ENCODE measurements around the gene GUCA1A. TPM values are rescaled to one million over a fixed set of nuclear protein-coding genes. Genes with fewer than 3 reads are reported as not detected.
"Not testable (repeated sequence)": the region's sequence is repeated elsewhere in the genome, so short reads cannot be mapped to it uniquely, and the experiment has no call there.

The GUCA1A gene
- total RNA-seq, 2 experiments from 2014 or later: not detected

DNA sequence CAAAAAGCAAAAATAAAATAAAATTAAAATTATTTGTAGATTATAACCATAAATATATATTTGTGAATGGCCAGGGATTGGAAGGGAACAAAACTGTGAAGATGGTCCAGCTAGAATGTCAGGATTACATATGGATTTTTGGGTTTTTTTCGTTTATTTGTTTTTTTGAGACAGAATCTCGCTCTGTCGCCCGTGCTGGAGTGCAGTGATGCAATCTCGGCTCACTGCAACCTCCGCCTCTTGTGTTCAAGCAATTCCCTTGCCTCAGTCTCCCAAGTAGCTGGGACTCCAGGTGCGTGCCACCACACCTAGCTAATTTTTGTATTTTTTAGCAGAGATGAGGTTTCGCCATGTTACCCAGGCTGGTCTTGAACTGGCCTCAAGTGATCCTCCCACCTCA, 22.9 kb upstream of the GUCA1A start:
- Histone ChIP-seq H3K4me1 (ENCODE audit: insufficient read depth, low read length, poor library complexity, severe bottlenecking) (no peaks in the 10 kb centered on the region), H3K4me3 (ENCODE audit: low read depth, low read length, poor library complexity, severe bottlenecking) (no peak overlapping the region), H3K79me2 (ENCODE audit: insufficient read depth, low read depth, low read length) (no peaks in the 10 kb centered on the region), H3K36me3 (ENCODE audit: insufficient read depth, low read length) (no peaks in the 10 kb centered on the region), H3K27ac (ENCODE audit: low read depth, low read length, poor library complexity, severe bottlenecking) (no peak overlapping the region), H3K4me2 (ENCODE audit: low read length) (no peak overlapping the region), H2AFZ (ENCODE audit: low read length) (no peak overlapping the region), H3K9me3 (ENCODE audit: low read length) (no peaks in the 10 kb centered on the region), H4K20me1 (ENCODE audit: insufficient read depth, low read length) (no peaks in the 10 kb centered on the region; the same call in 1 of the 2 replicates), H3K9me2 (ENCODE audit: insufficient read depth, low read length) (no peaks in the 10 kb centered on the region)
- TF ChIP-seq, protein P1, sequence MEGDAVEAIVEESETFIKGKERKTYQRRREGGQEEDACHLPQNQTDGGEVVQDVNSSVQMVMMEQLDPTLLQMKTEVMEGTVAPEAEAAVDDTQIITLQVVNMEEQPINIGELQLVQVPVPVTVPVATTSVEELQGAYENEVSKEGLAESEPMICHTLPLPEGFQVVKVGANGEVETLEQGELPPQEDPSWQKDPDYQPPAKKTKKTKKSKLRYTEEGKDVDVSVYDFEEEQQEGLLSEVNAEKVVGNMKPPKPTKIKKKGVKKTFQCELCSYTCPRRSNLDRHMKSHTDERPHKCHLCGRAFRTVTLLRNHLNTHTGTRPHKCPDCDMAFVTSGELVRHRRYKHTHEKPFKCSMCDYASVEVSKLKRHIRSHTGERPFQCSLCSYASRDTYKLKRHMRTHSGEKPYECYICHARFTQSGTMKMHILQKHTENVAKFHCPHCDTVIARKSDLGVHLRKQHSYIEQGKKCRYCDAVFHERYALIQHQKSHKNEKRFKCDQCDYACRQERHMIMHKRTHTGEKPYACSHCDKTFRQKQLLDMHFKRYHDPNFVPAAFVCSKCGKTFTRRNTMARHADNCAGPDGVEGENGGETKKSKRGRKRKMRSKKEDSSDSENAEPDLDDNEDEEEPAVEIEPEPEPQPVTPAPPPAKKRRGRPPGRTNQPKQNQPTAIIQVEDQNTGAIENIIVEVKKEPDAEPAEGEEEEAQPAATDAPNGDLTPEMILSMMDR (conservative IDR thresholded peaks at IDR 0.05; ENCODE audit: low read length): no peak
- no peak for TF ChIP-seq EZH2phosphoT487 (IDR thresholded peaks at IDR 0.05; ENCODE audit: borderline replicate concordance, low read depth, low read length)
- intact Hi-C loops (cut with micrococcal nuclease; ENCODE audit: unreplicated experiment): no loop called here
- DNase-seq (ENCODE audit: low spot score): no peak
- CTCF ChIA-PET (ENCODE audit: unreplicated experiment): no interaction called here
- no TSS peak for BruUV-seq (replicated peaks)
- POLR2A ChIA-PET: interaction anchor here (0.6 to 1.0 kb wide), 2 partner anchors 323 to 368 kb away, joined by 3 to 5 read pairs; no protein-coding TSS in a partner anchor

DNA sequence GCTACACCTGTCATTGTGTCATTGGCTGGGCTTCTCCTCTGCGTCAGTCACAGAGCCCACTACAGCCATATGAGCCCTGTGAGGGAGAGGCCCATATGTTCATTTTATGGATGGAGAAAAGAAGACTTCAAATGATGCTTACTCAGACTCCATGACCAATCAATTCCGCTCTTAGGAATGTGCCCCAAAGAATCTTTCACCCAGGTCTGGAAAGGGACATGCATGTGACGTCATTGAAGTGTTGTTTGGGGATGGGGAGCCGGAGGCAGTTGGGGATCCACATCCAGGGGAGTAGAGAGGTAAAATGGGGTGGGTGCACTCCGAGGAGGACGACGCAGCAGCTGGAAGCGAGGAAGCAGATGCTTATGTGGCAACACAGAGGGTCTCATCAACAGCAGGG, 21.1 kb upstream of the GUCA1A start:
- Histone ChIP-seq H2AFZ (ENCODE audit: low read length) (no peak overlapping the region), H4K20me1 (ENCODE audit: insufficient read depth, low read length) (no peaks in the 10 kb centered on the region; the same call in 1 of the 2 replicates), H3K4me3 (ENCODE audit: low read depth, low read length, poor library complexity, severe bottlenecking) (no peak overlapping the region), H3K9me2 (ENCODE audit: insufficient read depth, low read length) (no peaks in the 10 kb centered on the region), H3K9me3 (ENCODE audit: low read length) (no peaks in the 10 kb centered on the region), H3K27ac (ENCODE audit: low read depth, low read length, poor library complexity, severe bottlenecking) (no peak overlapping the region), H3K36me3 (ENCODE audit: insufficient read depth, low read length) (no peaks in the 10 kb centered on the region), H3K79me2 (ENCODE audit: insufficient read depth, low read depth, low read length) (no peaks in the 10 kb centered on the region), H3K4me1 (ENCODE audit: insufficient read depth, low read length, poor library complexity, severe bottlenecking) (no peaks in the 10 kb centered on the region), H3K4me2 (ENCODE audit: low read length) (no peak overlapping the region)
- ChIA-PET CTCF (ENCODE audit: unreplicated experiment) (no interaction called here), POLR2A (no interaction called here)
- TF ChIP-seq, protein P1 (conservative IDR thresholded peaks at IDR 0.05; ENCODE audit: low read length): no peak
- TF ChIP-seq EZH2phosphoT487 (IDR thresholded peaks at IDR 0.05; ENCODE audit: borderline replicate concordance, low read depth, low read length): no peak
- BruUV-seq (replicated peaks): no TSS peak
- no peak for DNase-seq (ENCODE audit: low spot score)
- intact Hi-C loops (cut with micrococcal nuclease; ENCODE audit: unreplicated experiment): no loop called here

DNA sequence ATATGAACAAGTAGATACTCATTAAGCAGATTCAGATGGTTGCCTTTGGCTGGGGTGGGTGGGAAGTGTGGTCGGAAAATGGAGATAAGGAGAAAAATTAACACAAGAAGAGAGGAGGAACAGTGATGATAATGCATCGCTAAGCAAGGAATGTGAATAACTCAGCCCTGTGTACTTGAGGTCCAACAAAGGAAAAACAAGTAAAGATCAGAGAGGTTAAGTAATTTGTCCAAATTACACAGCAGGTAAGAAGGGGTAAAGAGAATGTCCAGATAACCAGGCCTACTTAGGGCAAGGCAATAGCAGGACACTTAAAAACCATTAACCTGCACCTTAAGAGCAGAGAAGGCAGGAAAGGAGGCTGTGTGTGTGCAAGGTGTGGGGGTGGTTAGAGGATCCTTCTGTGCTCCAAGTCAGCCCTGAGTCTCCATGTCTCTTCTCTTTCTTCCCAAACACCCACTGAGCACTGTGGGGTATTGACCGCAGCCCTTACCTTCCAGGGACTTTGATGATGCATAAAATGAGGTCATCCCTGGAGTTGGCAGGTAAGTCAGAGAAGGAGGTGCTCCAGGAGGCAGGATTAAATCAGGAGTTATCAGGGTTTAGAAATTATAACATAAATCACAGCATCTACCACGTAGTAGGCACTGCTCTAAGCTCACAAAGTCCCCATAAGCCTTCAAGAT, 20.5 kb upstream of the GUCA1A start:
- H3K9me2 ChIP-seq (ENCODE audit: insufficient read depth, low read length); H4K20me1 ChIP-seq (ENCODE audit: insufficient read depth, low read length); H3K4me2 ChIP-seq (ENCODE audit: low read length); H3K27ac ChIP-seq (ENCODE audit: low read depth, low read length, poor library complexity, severe bottlenecking); POLR2A ChIA-PET; DNase-seq (ENCODE audit: low spot score); H2AFZ ChIP-seq (ENCODE audit: low read length); H3K4me3 ChIP-seq (ENCODE audit: low read depth, low read length, poor library complexity, severe bottlenecking); H3K9me3 ChIP-seq (ENCODE audit: low read length); intact Hi-C loops (cut with micrococcal nuclease; ENCODE audit: unreplicated experiment); BruUV-seq (replicated peaks); H3K36me3 ChIP-seq (ENCODE audit: insufficient read depth, low read length); H3K4me1 ChIP-seq (ENCODE audit: insufficient read depth, low read length, poor library complexity, severe bottlenecking); CTCF ChIA-PET (ENCODE audit: unreplicated experiment); H3K79me2 ChIP-seq (ENCODE audit: insufficient read depth, low read depth, low read length): not testable (repeated sequence)
